Activated T-helper 2 cell treated with anti-CD3 and anti-CD28 coated beads, Interferon-gamma antibody, Interleukin-2, Interleukin-4, amounts not matched to agents 10 μg/mL and 5 μg/mL and 100 μg/mL, durations not matched to agents 14 hours and 24 hours and 36 hours (primary cell): ENCODE data around the gene PRC1. TPM values are rescaled to one million over a fixed set of nuclear protein-coding genes. Genes with fewer than 3 reads are reported as not detected.
"Not testable (repeated sequence)": the region's sequence is repeated elsewhere in the genome, so short reads cannot be mapped to it uniquely, and the experiment has no call there.

ENCODE experiments used
- DNase-seq: peaks from one replicate; pipeline ENCODE4 v3.0.0; 2021; ENCODE audit warnings: low spot score
- H3K27ac Mint-ChIP-seq: one replicate; pipeline ENCODE4 v1.8.0; 2021; ENCODE audit warnings: mixed read lengths
- H3K27me3 Mint-ChIP-seq: one replicate; pipeline ENCODE4 v1.8.0; 2021; ENCODE audit warnings: low read depth, mixed read lengths
- H3K36me3 Mint-ChIP-seq: one replicate; pipeline ENCODE4 v1.8.0; 2021; ENCODE audit warnings: low read depth, mixed read lengths
- H3K4me1 Mint-ChIP-seq: one replicate; pipeline ENCODE4 v1.8.0; 2021; ENCODE audit warnings: low read depth, mixed read lengths
- H3K4me3 Mint-ChIP-seq: one replicate; pipeline ENCODE4 v1.8.0; 2021; ENCODE audit warnings: low read depth, mild to moderate bottlenecking, moderate library complexity, mixed read lengths
- H3K9me3 Mint-ChIP-seq: one replicate; pipeline ENCODE4 v1.8.0; 2021; ENCODE audit warnings: mixed read lengths
- intact Hi-C: fragments of 100-400 bp; cut with micrococcal nuclease; formaldehyde crosslinking; loops from one replicate; pipeline ENCODE4 v1.15.1; 2023
- total RNA-seq: library from RNA; stranded (reverse); gene quantifications from 2 replicates; pipeline ENCODE4 v1.2.3, GENCODE V29; 2022

The PRC1 gene
- total RNA-seq, 1 donor from 2014 or later = 95.2 TPM

DNA sequence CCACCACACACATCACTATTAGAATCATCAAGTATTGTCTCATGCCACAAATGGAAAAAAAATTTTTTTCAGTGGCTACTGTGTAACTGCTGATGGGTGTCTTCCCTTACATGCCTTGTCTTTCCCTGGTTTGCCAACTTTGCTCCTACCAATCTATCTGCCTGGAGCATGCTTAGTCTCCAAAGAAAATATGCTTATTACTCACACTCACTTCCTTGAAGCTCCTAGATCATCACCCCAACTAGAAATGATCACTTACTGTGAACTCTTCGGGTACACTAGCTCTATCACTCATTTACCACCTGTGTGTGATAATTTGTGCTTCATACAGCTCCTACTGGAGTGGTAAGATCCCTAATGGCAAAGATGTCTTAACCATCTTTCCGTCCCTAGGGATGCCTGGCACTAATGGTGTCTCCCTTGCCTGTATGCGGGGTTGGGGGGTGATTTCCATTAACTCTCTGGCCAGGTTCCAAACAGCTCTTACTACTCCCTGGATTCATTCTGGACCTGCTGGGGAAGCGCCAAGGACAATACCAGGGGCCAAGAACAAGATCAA is 27.3 kb upstream of the PRC1 start:
- H3K4me1 Mint-ChIP-seq = peaks cover 25% of the 10 kb centered on the region
- H3K27ac Mint-ChIP-seq = peak overlapping the region; percentile 87
- H3K36me3 Mint-ChIP-seq = peaks cover 6% of the 10 kb centered on the region
- intact Hi-C loops = loop anchor here (2.0 kb wide), 1 partner anchor 27 kb away; the partner anchor contains the start of gene PRC1
- DNase-seq = no peak
- H3K27me3 Mint-ChIP-seq = no peaks in the 10 kb centered on the region
- H3K4me3 Mint-ChIP-seq = peak overlapping the region; percentile 97
- no peaks in the 10 kb centered on the region for H3K9me3 Mint-ChIP-seq

DNA sequence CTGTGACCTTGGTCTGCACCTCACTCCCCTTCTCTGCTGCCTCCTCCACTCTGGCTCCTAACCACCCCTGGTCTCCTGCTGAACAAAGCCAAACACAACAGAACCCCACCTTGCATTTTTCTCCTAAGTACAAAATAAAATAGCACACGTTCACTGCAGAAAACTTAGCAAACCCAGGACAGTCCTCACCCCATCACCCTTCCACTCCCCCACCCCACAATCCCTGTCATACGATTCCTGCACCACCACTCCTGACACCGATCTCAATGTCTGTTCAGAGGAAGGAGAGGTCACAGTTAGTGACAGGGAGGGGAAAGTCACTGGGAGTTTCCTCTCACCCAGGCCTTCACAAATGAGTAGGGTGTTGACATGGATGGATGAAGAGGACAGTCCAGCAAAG is 23.8 kb upstream of the PRC1 start:
- Mint-ChIP-seq H3K9me3 (no peaks in the 10 kb centered on the region), H3K27me3 (no peaks in the 10 kb centered on the region), H3K36me3 (peaks cover 18% of the 10 kb centered on the region), H3K4me3 (no peak overlapping the region), H3K4me1 (peaks cover 25% of the 10 kb centered on the region), H3K27ac (peak overlapping the region; percentile 13)
- intact Hi-C loops = no loop called here
- no peak for DNase-seq

DNA sequence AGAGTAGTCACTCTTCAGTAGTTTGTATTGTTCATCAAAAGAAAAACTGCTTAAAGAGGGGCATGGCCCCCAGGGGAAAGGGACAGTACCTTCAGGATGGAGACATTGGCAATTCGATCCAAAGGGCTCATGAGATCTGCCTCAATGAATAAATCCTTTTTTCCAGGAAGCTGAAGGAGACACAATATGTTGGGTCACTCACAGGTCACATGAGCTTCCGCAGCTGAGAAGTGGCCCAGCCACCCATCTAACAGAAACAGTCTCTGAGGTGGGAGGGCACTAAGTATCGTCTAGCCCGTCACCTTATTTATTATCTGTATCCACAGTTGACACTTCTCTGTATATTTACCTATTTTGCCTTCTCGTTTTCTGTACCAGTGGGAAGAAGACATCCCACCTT is 23.4 kb upstream of the PRC1 start:
- Mint-ChIP-seq H3K36me3 (peaks cover 21% of the 10 kb centered on the region), H3K9me3 (no peaks in the 10 kb centered on the region), H3K4me3 (no peak overlapping the region), H3K27me3 (no peaks in the 10 kb centered on the region), H3K27ac (no peak overlapping the region), H3K4me1 (peaks cover 22% of the 10 kb centered on the region)
- intact Hi-C loops = no loop called here
- DNase-seq = no peak

DNA sequence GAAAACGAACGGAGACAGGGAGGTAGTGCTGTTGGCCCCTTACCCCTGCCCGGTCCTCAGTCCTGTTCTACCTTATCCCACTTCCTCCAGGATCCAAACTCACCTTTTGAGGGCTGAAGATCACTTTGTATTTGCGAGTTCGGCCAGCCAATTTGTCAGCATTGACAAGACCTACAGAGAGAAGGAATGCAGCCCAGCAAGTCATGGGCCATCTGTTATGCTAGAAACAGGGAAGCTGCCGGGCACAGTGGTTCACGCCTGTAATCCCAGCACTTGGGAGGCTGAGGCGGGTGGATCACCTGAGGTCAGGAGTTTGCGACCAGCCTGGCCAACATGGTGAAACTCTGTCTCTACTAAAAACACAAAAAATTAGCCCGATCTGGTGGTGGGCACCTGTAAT is 19.4 kb upstream of the PRC1 start:
- DNase-seq, H3K27me3 Mint-ChIP-seq, H3K9me3 Mint-ChIP-seq, intact Hi-C loops, H3K4me1 Mint-ChIP-seq, H3K27ac Mint-ChIP-seq, H3K4me3 Mint-ChIP-seq: not testable (repeated sequence)
- peaks cover 41% of the 10 kb centered on the region for H3K36me3 Mint-ChIP-seq

DNA sequence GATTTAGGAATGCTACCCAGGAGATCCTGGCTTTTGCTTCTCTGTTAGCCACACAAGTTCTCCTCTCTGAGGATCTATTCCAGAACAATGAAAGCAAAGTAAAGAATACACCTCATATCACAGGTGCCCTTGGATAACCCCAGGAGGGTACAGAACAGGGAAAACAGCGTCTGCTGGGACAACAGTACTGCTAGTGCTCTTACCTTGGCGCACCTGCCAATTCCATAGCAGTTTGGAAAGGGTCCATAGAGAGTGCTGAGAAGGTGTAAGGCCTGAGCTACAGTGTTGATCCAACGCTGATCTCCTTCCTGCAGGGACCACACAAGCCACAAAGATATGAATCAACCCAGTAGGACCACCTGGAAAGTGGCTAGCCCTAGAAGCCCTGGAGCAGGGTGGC is 12.9 kb upstream of the PRC1 start:
- Mint-ChIP-seq H3K27ac (no peak overlapping the region), H3K36me3 (peaks cover 52% of the 10 kb centered on the region)
- intact Hi-C loops = no loop called here

DNA sequence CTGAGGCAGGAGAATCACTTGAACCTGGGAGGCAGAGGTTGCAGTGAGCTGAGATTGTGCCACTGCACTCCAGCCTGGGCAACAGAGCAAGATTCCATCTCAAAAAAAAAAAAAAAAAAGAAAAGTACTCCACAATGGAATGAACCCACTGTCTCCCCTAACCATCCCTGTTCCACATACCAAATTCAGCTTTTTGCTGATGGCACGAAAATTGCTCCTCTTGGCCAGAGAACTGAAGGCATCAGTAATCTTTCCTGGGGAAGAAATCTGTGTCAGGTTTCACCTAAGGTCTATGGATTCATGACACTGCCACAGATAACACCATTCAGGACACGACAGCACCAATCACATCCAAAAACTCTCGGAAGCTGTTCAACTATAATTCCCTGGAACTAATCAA is 6.9 kb upstream of the PRC1 start:
- no peak for DNase-seq
- Mint-ChIP-seq H3K36me3 (peaks cover 61% of the 10 kb centered on the region), H3K27ac (no peak overlapping the region), H3K4me3 (no peak overlapping the region), H3K9me3 (no peaks in the 10 kb centered on the region), H3K4me1 (peaks cover 4% of the 10 kb centered on the region), H3K27me3 (no peaks in the 10 kb centered on the region)
- intact Hi-C loops = no loop called here

More for the DNA sequence above, 12.9 kb upstream of the PRC1 start:
- no peaks in the 10 kb centered on the region for H3K27me3 Mint-ChIP-seq
- H3K9me3 Mint-ChIP-seq = no peaks in the 10 kb centered on the region
- no peaks in the 10 kb centered on the region for H3K4me1 Mint-ChIP-seq
- no peak for DNase-seq
- H3K4me3 Mint-ChIP-seq = no peak overlapping the region

DNA sequence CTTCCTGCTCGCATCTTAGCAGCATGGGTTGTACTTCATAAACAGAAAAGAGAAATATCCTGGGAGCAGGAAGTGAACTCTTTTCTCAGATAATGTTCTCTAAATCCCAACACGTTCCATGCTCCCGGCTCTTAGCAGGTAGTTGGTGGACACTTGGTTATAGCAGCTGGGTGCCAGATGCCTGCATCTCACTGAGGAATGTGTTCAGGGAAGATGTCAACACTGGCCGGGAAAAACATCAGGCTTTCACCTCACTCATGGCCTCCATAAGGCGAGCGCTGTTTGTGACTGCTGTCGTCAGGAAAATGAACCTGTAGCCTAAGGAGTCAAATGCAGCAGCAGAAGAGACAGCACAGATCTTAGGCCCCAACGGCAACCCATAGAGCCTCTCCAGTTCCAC is 4.4 kb upstream of the PRC1 start:
- Mint-ChIP-seq H3K27ac (no peak overlapping the region), H3K9me3 (no peaks in the 10 kb centered on the region), H3K4me1 (peaks cover 7% of the 10 kb centered on the region), H3K36me3 (peaks cover 54% of the 10 kb centered on the region), H3K4me3 (no peak overlapping the region), H3K27me3 (no peaks in the 10 kb centered on the region)
- intact Hi-C loops = no loop called here
- no peak for DNase-seq

DNA sequence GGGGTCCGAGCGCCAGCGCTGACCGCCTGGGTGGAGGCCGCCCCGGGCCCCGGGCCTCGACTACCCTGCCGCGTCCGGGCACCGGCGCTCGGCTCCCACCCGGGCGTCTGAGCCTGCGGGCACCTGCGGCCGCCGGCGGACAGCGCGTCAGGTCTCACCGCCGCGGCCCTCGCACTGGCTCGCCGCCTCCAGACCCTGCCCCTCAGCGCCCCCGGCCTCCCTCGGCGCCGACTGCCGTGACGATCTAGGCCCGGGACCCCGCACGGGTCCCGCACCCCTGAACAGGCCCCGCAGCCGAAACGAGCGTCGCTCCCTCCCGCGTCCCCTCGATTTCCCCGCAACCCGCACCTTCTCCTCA is 297 bp downstream of the PRC1 start:
- Mint-ChIP-seq H3K27me3 (no peaks in the 10 kb centered on the region), H3K9me3 (no peaks in the 10 kb centered on the region), H3K4me1 (peaks cover 27% of the 10 kb centered on the region), H3K36me3 (peaks cover 37% of the 10 kb centered on the region), H3K27ac (peak overlapping the region; percentile 100), H3K4me3 (peak overlapping the region; percentile 100)
- no peak for DNase-seq
- intact Hi-C loops = loop anchor here (2.0 to 5.0 kb wide), 3 partner anchors 29 to 59 kb away; partner anchors contain the start of genes UNC45A and VPS33B

DNA sequence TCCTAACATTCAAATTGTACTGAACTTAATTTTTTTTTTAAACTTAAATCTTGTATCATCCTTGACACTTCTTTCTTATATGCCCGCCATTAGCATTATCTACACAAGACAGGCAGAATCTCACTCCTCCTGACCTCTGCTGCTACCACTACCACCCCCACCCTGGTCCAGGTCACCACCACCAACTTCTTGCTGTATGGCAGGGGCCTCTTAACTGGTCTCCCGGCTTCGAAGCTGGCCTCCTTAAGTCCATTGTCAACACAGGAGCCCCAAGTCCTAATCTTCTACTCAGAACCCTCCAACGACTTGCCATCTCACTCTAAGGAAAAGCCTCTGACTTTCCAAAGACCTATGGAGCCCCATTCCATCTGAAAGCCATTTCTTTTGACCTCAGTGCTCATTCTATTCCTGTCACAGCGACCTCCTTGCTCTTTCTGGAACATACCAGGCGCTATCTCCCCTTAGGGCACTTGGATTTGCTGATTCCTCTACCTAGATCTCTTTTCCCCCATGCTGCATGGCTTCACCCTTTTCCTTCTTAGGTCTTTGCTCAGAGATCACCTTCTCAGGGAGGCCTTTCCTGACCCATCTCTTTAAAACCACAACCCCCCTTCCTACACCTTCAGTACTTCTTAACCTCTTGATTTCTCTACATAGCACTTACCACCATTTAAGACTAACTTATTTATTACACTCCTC is 2.6 kb downstream of the PRC1 start:
- H3K27ac Mint-ChIP-seq = peak overlapping the region; percentile 46
- peak overlapping the region; percentile 4 for H3K4me3 Mint-ChIP-seq
- H3K36me3 Mint-ChIP-seq = peaks cover 17% of the 10 kb centered on the region
- intact Hi-C loops = loop anchor here (5.0 kb wide), 1 partner anchor 34 kb away; no protein-coding TSS in a partner anchor
- no peaks in the 10 kb centered on the region for H3K27me3 Mint-ChIP-seq
- H3K9me3 Mint-ChIP-seq = no peaks in the 10 kb centered on the region
- peaks cover 39% of the 10 kb centered on the region for H3K4me1 Mint-ChIP-seq
- DNase-seq = no peak

DNA sequence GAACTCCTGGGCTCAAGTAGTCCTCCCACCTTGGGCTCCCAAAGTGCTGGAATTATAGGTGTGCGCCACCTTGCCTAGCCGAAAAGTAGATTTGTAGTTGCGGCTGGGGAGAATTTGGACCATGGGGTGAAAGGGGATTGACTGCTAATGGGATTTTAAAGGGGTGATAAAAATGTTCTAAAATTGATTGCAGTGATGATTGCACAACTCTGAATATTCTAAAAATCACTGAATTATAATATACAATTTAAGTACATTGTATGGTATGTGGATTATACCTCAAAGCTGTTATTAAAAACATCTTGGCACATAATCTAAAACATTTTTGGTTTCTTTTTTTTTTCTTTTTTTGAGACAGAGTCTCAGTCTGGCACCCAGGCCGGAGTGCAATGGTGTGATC is 3.9 kb downstream of the PRC1 start:
- Mint-ChIP-seq H3K4me3 (no peak overlapping the region), H3K9me3 (no peaks in the 10 kb centered on the region), H3K27ac (no peak overlapping the region), H3K27me3 (no peaks in the 10 kb centered on the region), H3K4me1 (peaks cover 37% of the 10 kb centered on the region), H3K36me3 (peaks cover 24% of the 10 kb centered on the region)
- intact Hi-C loops = loop anchor here (5.0 kb wide), 1 partner anchor 33 kb away; no protein-coding TSS in a partner anchor
- DNase-seq = no peak

DNA sequence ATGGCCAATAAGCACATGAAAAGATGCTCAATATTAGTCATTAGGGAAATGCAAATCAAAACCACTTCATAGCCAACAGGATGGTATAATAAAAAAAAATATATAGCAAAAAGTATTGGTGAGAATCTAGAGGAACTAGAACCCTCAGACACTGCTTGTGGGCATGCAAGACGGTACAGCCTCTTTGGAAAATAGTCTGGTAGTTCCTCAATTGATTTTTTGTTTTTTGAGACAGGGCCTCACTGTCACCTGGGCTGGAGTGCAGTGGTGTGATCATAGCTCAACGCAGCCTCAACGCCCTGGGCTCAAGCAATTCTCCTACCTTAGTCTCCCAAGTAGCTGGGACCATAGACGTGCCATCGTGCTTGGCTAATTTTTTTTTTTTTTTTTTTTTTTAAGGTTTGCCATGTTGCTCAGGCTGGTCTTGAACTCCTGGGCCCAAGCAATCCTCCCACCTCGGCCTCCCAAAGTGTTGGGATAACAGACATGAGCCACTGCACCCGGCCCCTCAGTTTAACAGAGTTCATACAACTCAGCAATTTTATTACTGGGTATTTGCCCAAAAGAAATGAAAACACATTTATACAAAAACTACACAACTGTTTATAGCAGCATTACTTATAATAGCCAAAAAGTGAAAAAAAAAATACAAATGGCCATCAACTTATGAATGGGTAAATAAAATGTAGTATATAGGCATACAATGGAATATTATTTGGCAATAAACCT is 5.1 kb downstream of the PRC1 start:
- Mint-ChIP-seq H3K4me3 (no peak overlapping the region), H3K27ac (no peak overlapping the region), H3K27me3 (no peaks in the 10 kb centered on the region), H3K4me1 (peaks cover 38% of the 10 kb centered on the region), H3K9me3 (no peaks in the 10 kb centered on the region), H3K36me3 (peaks cover 29% of the 10 kb centered on the region)
- intact Hi-C loops = no loop called here
- DNase-seq = no peak

DNA sequence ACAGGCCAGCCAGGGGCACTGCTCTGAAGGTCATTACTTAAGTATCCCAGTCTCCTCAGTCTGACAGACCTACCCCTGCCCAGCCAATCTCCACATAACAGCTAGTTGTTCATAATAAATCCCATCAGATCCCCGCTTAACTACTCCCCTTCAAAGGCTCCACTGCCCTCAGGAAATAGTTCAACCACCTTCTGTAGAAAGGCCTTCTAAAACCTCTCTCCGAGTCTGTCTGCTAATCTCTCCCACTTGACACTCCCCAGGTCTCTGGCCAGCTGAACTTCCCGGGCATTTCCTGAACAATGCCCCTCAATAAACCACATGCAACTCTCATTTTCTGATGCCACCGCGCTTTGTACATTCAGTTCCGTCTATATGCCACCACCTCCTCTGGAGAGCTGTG is 6.0 kb downstream of the PRC1 start:
- no peaks in the 10 kb centered on the region for H3K9me3 Mint-ChIP-seq
- peak overlapping the region; percentile 42 for H3K27ac Mint-ChIP-seq
- H3K36me3 Mint-ChIP-seq = peaks cover 35% of the 10 kb centered on the region
- DNase-seq = no peak
- peaks cover 43% of the 10 kb centered on the region for H3K4me1 Mint-ChIP-seq
- no peaks in the 10 kb centered on the region for H3K27me3 Mint-ChIP-seq
- H3K4me3 Mint-ChIP-seq = no peak overlapping the region
- intact Hi-C loops = no loop called here

DNA sequence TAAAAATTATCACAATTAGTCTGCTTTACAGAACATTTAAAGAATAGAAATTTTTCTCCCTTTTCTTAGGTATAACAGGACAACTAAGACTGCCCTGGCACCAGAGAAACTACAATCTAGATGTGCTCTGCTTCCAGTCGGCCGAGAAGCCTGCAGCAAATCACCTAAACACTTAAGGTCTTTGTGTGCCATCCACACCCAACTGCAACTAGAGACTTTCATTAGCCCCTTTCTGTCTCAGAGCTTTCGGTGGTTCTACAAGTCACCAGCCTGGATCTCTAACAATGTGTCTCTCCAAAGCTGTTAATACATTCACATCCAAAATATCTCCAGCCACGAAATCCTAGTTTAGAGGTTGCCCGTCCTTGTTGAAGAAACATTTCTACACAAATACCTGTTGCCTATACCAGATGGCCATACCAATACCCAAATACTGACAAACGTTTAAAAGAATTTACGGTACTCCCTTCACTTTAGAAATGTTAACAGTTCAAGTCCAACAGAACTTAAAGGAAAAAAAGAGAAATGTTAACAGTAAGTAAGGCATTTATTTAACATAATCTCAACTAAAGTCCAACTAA is 6.7 kb downstream of the PRC1 start:
- no peak for DNase-seq
- peak overlapping the region; percentile 39 for H3K27ac Mint-ChIP-seq
- no peak overlapping the region for H3K4me3 Mint-ChIP-seq
- peaks cover 44% of the 10 kb centered on the region for H3K4me1 Mint-ChIP-seq
- intact Hi-C loops = no loop called here
- H3K27me3 Mint-ChIP-seq = no peaks in the 10 kb centered on the region
- no peaks in the 10 kb centered on the region for H3K9me3 Mint-ChIP-seq
- peaks cover 40% of the 10 kb centered on the region for H3K36me3 Mint-ChIP-seq
